Measurements from ENCODE around the gene SLA2.

DNA sequence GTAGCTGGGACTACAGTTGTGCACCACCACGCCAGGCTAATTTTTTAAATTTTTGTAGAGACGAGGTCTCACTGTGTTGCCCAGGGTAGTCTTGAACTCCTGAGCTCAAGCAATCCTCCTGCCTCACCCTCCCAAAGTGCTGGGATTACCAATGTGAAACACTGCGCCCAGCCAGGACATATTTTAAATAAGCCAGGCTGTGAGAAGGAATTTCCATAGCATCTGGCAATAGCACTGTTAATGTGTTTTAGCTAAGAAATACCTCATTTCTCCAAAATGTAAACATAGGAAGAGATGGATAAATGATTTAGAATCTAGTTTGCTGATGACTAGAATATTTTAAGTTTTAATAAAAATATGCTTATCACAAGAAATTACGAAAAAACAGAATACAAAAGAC is 27.0 kb upstream of the SLA2 start:
- TF ChIP-seq GATA2 (IDR thresholded peaks at IDR 0.05; ENCODE audit: low read depth, low read length) (no peak), GATA3 (IDR thresholded peaks at IDR 0.05; ENCODE audit: low read depth, low read length) (no peak)

All from SH-SY5Y (cell line).